HepG2 (cell line): Measurements from ENCODE around the gene SFR1. TPM values are rescaled to one million over a fixed set of nuclear protein-coding genes. Genes with fewer than 3 reads are reported as not detected.

Experiments used
- AGO1 ChIP-seq: fragments of 200-400 bp; formaldehyde crosslinking; IDR thresholded peaks from 2 replicates; pipeline ENCODE4 v1.6.1; 2017; ENCODE audit warnings: mild to moderate bottlenecking, low read depth, low read length, moderate library complexity; ENCODE audit not compliant: poor library complexity, severe bottlenecking
- ASH2L ChIP-seq: fragments of 300-600, 200-600 bp; sonication (generic); IDR thresholded peaks from 2 replicates; pipeline ENCODE4 v1.7.0; 2017; ENCODE audit warnings: low read depth, mild to moderate bottlenecking, moderate library complexity, mixed read lengths, low read length; ENCODE audit not compliant: insufficient read length
- BATF2 ChIP-seq: sonication (generic); formaldehyde crosslinking; IDR thresholded peaks from 2 replicates; pipeline ENCODE4 v1.8.0; 2022; ENCODE audit warnings: mild to moderate bottlenecking, missing genetic modification reagents, moderate library complexity
- BRF2 ChIP-seq: sonication (generic); formaldehyde crosslinking; IDR thresholded peaks from 2 replicates; pipeline ENCODE4 v1.8.1; 2022; ENCODE audit warnings: mild to moderate bottlenecking, missing genetic modification reagents
- GMEB2 ChIP-seq: IDR thresholded peaks from 2 replicates; pipeline ENCODE4 v1.6.1; 2016; ENCODE audit warnings: missing biosample characterization, missing genetic modification reagents, low read depth
- ISL2 ChIP-seq: sonication (generic); formaldehyde crosslinking; IDR thresholded peaks from 2 replicates; pipeline ENCODE4 v1.5.0; 2020; ENCODE audit warnings: missing genetic modification reagents
- JUND ChIP-seq: sonication (generic); formaldehyde crosslinking; IDR thresholded peaks from 2 replicates; pipeline ENCODE4 v1.8.0; 2022; ENCODE audit warnings: mild to moderate bottlenecking, missing genetic modification reagents
- KLF13 ChIP-seq: sonication (generic); formaldehyde crosslinking; IDR thresholded peaks from 2 replicates; pipeline ENCODE4 v1.4.0; 2020; ENCODE audit warnings: mild to moderate bottlenecking, missing genetic modification reagents
- KLF16 ChIP-seq, 2 experiments: sonication (generic) in 1 of 2; formaldehyde crosslinking in 1 of 2; IDR thresholded peaks; 2 replicates each; pipeline versions ENCODE4 v1.6.1 to v1.8.0; 2016 to 2023; ENCODE audit warnings: missing genetic modification reagents in 2 of 2, missing compliant biosample characterization in 1 of 2
- MTF2 ChIP-seq: sonication (generic); formaldehyde crosslinking; IDR thresholded peaks from 2 replicates; pipeline ENCODE4 v1.5.0; 2020; ENCODE audit warnings: missing genetic modification reagents, borderline replicate concordance
- THAP9 ChIP-seq: sonication (generic); formaldehyde crosslinking; IDR thresholded peaks from 2 replicates; pipeline ENCODE4; 2020; ENCODE audit warnings: missing genetic modification reagents, mild to moderate bottlenecking, borderline replicate concordance
- ZNF12 ChIP-seq: sonication (generic); formaldehyde crosslinking; IDR thresholded peaks from 2 replicates; pipeline ENCODE4 v1.5.0; 2020; ENCODE audit warnings: missing genetic modification reagents
- ZNF232 ChIP-seq: sonication (generic); formaldehyde crosslinking; IDR thresholded peaks from 2 replicates; pipeline ENCODE4 v1.4.0; 2020; ENCODE audit warnings: missing genetic modification reagents, borderline replicate concordance
- ZNF337 ChIP-seq: sonication (generic); formaldehyde crosslinking; IDR thresholded peaks from 2 replicates; pipeline ENCODE4 v1.5.1; 2020; ENCODE audit warnings: missing genetic modification reagents, low read depth, mild to moderate bottlenecking, borderline replicate concordance
- ZNF503 ChIP-seq: sonication (generic); formaldehyde crosslinking; IDR thresholded peaks from 2 replicates; pipeline ENCODE4 v1.4.0; 2020; ENCODE audit warnings: missing genetic modification reagents
- ZNF567 ChIP-seq: sonication (generic); formaldehyde crosslinking; IDR thresholded peaks from 2 replicates; pipeline ENCODE4 v1.8.1; 2023; ENCODE audit warnings: mild to moderate bottlenecking, missing genetic modification reagents, borderline replicate concordance
- ZNF674 ChIP-seq: sonication (generic); formaldehyde crosslinking; IDR thresholded peaks from 2 replicates; pipeline ENCODE4 v1.5.0; 2020; ENCODE audit warnings: low read depth, mild to moderate bottlenecking, missing genetic modification reagents
- ZNF768 ChIP-seq: sonication (generic); formaldehyde crosslinking; IDR thresholded peaks from 2 replicates; pipeline ENCODE4 v1.4.0; 2020; ENCODE audit warnings: missing genetic modification reagents
- ZNF816 ChIP-seq: sonication (generic); formaldehyde crosslinking; IDR thresholded peaks from 2 replicates; pipeline ENCODE4 v1.8.0; 2022; ENCODE audit warnings: missing genetic modification reagents, mild to moderate bottlenecking, borderline replicate concordance
- polyA plus RNA-seq, 8 experiments: library from polyadenylated mRNA; depleted of rRNA in 3 of 8; stranded (reverse) in 7 of 8; unstranded in 1 of 8; fragments of >200 nt; fragmentation: Illumina TruSeq in 4 of 8; extraction: Trizol in 4 of 8; gene quantifications; 2 replicates each; pipeline versions ENCODE4 v1.2.1 to v1.2.3, GENCODE V29; 2011 to 2016; ENCODE audit warnings: low read depth in 4 of 8, missing spikeins in 1 of 8, mixed read lengths in 1 of 8; ENCODE audit not compliant: insufficient read depth in 1 of 8
- total RNA-seq, 5 experiments: library from RNA; depleted of rRNA; stranded (reverse); fragments of >200 nt; fragmentation: Illumina TruSeq; extraction: Trizol; gene quantifications; 2 replicates each; pipeline ENCODE4 v1.2.3, GENCODE V29; 2016; ENCODE audit warnings: low read depth in 1 of 5

SFR1 gene
- total and polyA plus RNA-seq, 2 of the 13 experiments (the other 11 are each of a cell fraction or from before 2014, with no cell fraction given), result 2.2 to 6.1 TPM

- 0 out of 2 replicates have a peak, but pooled peaks have one; percentile 66 for TF ChIP-seq ZNF567
- TF ChIP-seq MTF2 (CRISPR knock-in tag), result 0 out of 2 replicates have a peak, but pooled peaks have one; percentile 80
- TF ChIP-seq KLF16 (CRISPR knock-in tag; IDR thresholded peaks at IDR 0.05), result peak in 1 of 2 experiments; percentile 17; a peak in 1 of 4 replicates
- 0 out of 2 replicates have a peak, but pooled peaks have one; percentile 19 for TF ChIP-seq ZNF337 (CRISPR knock-in tag)
- 0 out of 2 replicates have a peak, but pooled peaks have one; percentile 13 for TF ChIP-seq THAP9 (CRISPR knock-in tag)
- TF ChIP-seq JUND, result no peak
- TF ChIP-seq ISL2 (CRISPR knock-in tag), result 0 out of 2 replicates have a peak, but pooled peaks have one; percentile 3
- peak; percentile 17; the same call in 1 of the 2 replicates for TF ChIP-seq ZNF503 (CRISPR knock-in tag)
- TF ChIP-seq ZNF232 (CRISPR knock-in tag), result peak; percentile 25; the same call in 1 of the 2 replicates
- no peak for TF ChIP-seq ZNF768 (CRISPR knock-in tag)
- TF ChIP-seq BRF2 (CRISPR knock-in tag), result 0 out of 2 replicates have a peak, but pooled peaks have one; percentile 8
- no peak for TF ChIP-seq ZNF674 (CRISPR knock-in tag)
- TF ChIP-seq ZNF12 (CRISPR knock-in tag), result no peak
- TF ChIP-seq ASH2L, result peak; percentile 69
- no peak for TF ChIP-seq BATF2 (CRISPR knock-in tag)
- TF ChIP-seq KLF13 (CRISPR knock-in tag), result 0 out of 2 replicates have a peak, but pooled peaks have one; percentile 3
- TF ChIP-seq ZNF816 (CRISPR knock-in tag), result 0 out of 2 replicates have a peak, but pooled peaks have one; percentile 1
- no peak for TF ChIP-seq AGO1
- TF ChIP-seq GMEB2 (CRISPR knock-in tag), result no peak
Measured at GRCh38 chr10:104122225-104123107, 495 bp downstream of the SFR1 start (continued).
